Activated naive CD4-positive, alpha-beta T cell treated with anti-CD3 and anti-CD28 coated beads, Interleukin-2, amount 10 ng/mL, durations not matched to agents 5 hours and 36 hours (primary cell): ENCODE data around the gene PRAMEF1. TPM values are rescaled to one million over a fixed set of nuclear protein-coding genes. Genes with fewer than 3 reads are reported as not detected.

Experiments
- total RNA-seq, 2 experiments: library from RNA; stranded (reverse); gene quantifications; one replicate each; pipeline ENCODE4 v1.2.3, GENCODE V29; 2021

The PRAMEF1 gene, protein sequence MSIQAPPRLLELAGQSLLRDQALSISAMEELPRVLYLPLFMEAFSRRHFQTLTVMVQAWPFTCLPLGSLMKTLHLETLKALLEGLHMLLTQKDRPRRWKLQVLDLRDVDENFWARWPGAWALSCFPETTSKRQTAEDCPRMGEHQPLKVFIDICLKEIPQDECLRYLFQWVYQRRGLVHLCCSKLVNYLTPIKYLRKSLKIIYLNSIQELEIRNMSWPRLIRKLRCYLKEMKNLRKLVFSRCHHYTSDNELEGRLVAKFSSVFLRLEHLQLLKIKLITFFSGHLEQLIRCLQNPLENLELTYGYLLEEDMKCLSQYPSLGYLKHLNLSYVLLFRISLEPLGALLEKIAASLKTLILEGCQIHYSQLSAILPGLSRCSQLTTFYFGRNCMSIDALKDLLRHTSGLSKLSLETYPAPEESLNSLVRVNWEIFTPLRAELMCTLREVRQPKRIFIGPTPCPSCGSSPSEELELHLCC
- total RNA-seq = not detected

DNA sequence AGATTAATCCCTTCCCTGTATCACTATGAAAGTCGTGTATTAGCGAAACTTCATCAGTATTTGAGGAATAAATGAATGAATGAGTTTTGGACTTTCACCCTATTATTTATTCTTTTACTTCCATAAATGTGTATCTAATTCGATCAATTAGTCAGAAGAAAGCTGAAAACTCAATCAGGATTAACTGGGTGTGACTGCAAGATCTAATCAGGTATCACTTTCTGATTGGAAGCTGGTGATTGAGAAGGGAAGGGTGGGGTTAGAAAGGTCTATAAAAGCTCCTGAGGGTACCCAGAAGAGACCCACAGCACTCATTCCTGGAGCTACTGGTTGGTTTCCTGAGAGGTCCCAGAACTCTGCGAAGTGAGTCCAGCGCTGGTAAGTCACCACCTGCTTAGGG is at the start of gene PRAMEF1:
Gene PRAMEF1 (plus strand): TSS at position 301 of the 400 bp plus-strand sequence. CDS start 1,831 bp downstream, outside the sequence.

DNA sequence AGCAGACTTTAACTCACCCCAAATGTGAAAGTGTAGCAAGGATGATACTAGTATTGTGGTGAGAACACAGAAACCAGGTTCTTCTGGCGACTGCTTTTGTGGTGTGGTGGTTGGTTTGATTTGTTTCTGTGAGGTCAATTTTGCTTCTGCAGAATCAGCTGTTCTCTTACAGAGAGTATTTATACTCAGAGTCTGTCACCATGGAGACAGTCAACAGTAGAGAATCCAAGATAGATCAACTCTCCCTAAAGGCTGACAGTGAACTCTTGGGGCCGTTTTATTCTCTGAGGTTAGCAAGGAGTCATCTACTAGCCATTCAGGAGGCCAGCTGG is 45.2 kb upstream of the PRAMEF1 start, which contains the start of gene CFAP107:
Gene CFAP107 (plus strand): TSS at position 209 of the 332 bp plus-strand sequence. CDS start 231 bp downstream, outside the sequence.

DNA sequence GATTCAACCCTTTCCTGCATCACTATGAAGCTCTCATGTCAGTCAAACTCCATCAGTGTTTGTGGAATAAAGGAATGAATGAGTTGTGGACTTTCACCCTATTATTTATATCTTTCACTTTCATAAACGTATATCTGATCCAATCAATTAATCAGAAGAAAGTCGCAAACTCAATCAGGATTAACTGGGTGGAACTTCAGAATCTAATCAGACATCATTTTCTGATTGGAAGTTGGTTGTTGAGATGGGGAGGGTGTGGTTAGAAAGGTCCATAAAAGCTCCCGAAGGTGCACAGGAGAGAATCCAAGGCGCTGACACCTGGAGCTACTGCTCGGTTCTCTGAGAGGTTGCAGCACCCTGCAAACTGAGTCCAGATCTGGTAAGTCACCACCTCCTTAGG is 17.8 kb upstream of the PRAMEF1 start, which contains the start of gene PRAMEF12:
Gene PRAMEF12 (plus strand): TSS at position 301 of the 400 bp plus-strand sequence. CDS start 1,130 bp downstream, outside the sequence.

DNA sequence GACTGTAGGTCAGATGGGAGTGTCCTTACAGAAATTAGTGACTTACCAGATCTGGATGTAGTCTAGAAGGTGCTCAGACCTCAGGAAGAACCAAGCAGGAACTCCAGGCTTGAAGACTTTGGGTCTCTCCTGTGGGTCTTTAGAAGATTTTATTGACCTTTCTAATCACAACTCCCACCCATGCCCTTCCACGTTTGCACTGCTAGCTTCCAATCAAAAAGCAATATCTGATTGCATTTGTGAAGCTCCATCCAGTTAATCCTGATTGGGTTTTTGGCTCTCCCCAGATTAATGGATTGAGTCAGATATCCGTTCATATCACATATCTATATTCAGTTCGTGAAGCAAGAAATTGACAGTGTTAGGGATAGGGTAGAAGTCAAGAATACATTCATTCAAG is 40.1 kb downstream of the PRAMEF1 start, which contains the start of gene PRAMEF11:
Gene PRAMEF11 (minus strand): TSS at position 101 of the 400 bp plus-strand sequence. CDS start 2,621 bp downstream, outside the sequence.

Other genes starting within 250 kb of the PRAMEF1 start
- 10 to 100 TPM; 67.5 to 74.3 TPM for gene DHRS3, start 173.2 kb upstream of the PRAMEF1 start, total RNA-seq
- not detected for gene AADACL4, start 147.3 kb upstream of the PRAMEF1 start, total RNA-seq
- gene AADACL3, start 75.3 kb upstream of the PRAMEF1 start, total RNA-seq = not detected
- not detected for gene CFAP107, start 45.2 kb upstream of the PRAMEF1 start, total RNA-seq
- not detected for gene PRAMEF12, start 17.7 kb upstream of the PRAMEF1 start, total RNA-seq
- not detected for gene PRAMEF11, start 40.0 kb downstream of the PRAMEF1 start, total RNA-seq
- not detected for gene HNRNPCL1, start 57.3 kb downstream of the PRAMEF1 start, total RNA-seq
- gene PRAMEF2, start 65.7 kb downstream of the PRAMEF1 start, total RNA-seq = not detected
- gene PRAMEF4, start 94.8 kb downstream of the PRAMEF1 start, total RNA-seq = not detected
- gene PRAMEF10, start 106.9 kb downstream of the PRAMEF1 start, total RNA-seq = not detected
- gene PRAMEF7, start 125.2 kb downstream of the PRAMEF1 start, total RNA-seq = not detected
- gene PRAMEF6, start 156.2 kb downstream of the PRAMEF1 start, total RNA-seq = not detected